B cell (primary cell): ENCODE results near the gene C12orf56. TPM values are rescaled to one million over a fixed set of nuclear protein-coding genes. Genes with fewer than 3 reads are reported as not detected.
A peak's percentile ranks its signal among the peaks of the same experiment; 100 is the strongest.

Source experiments
- ATAC-seq: fragments of 200-7000 bp; cut with Tn5 transposase; one replicate; pipeline ENCODE4 v1.10.0; 2021; ENCODE audit warnings: low read depth, mild to moderate bottlenecking, moderate number of reproducible peaks, moderate library complexity
- CTCF ChIA-PET: fragments of 350-600 bp; sonication (Branson Sonifier 250); formaldehyde crosslinking; loops from one replicate; lab custom pipeline; 2021; ENCODE audit warnings: antibody characterized with exemption, inconsistent platforms; lab: Charles Lee
- POLR2A ChIA-PET: fragments of 350-600 bp; sonication (Branson Sonifier 250); formaldehyde crosslinking; loops from one replicate; lab custom pipeline; 2021; ENCODE audit warnings: antibody characterized with exemption; lab: Charles Lee
- DNase-seq: peaks from one replicate; pipeline ENCODE4 v3.0.0; 2013
- H2AFZ ChIP-seq: 2 replicates; pipeline ENCODE4 v1.6.1; 2012; ENCODE audit warnings: mild to moderate bottlenecking, low read depth, low read length; ENCODE audit not compliant: insufficient read depth, poor library complexity, severe bottlenecking
- H3K27ac ChIP-seq, 2 donors: 1 replicate in 1 of 2; 2 replicates in 1 of 2; pipeline ENCODE4 v1.5.1; 2012 to 2013; ENCODE audit warnings: low read length in 2 of 2, mild to moderate bottlenecking in 2 of 2, moderate library complexity in 1 of 2
- H3K27me3 ChIP-seq, 4 experiments: fragments of 200-600 bp in 1 of 4; sonication (generic) in 1 of 4; replicated peaks in 1 of 4; 1 replicate in 2 of 4; 2 replicates in 2 of 4; pipeline versions ENCODE4 v1.6.1 to v1.7.0; 2013 to 2016; ENCODE audit warnings: low read length in 3 of 4, mild to moderate bottlenecking in 2 of 4, mixed read lengths in 1 of 4, moderate library complexity in 1 of 4; ENCODE audit not compliant: insufficient read depth in 4 of 4, control insufficient read depth in 3 of 4; ENCODE audit errors: control extremely low read depth in 1 of 4
- H3K36me3 ChIP-seq, 2 experiments: replicated peaks in 1 of 2; 1 replicate in 1 of 2; 2 replicates in 1 of 2; pipeline versions ENCODE4 v1.6.1 to v1.7.1; 2013; ENCODE audit warnings: low read length in 1 of 2; ENCODE audit not compliant: insufficient read depth in 2 of 2, control insufficient read depth in 1 of 2; ENCODE audit errors: control extremely low read depth in 1 of 2, extremely low read depth in 1 of 2
- H3K4me1 ChIP-seq, 2 donors: fragments of 200-600 bp in 1 of 2; sonication (generic) in 1 of 2; 1 replicate in 1 of 2; 2 replicates in 1 of 2; pipeline versions ENCODE4 v1.5.1 to v1.6.1; 2013 to 2017; ENCODE audit warnings: low read length in 2 of 2; ENCODE audit not compliant: control insufficient read depth in 2 of 2, insufficient read depth in 2 of 2
- H3K4me2 ChIP-seq: replicated peaks from 2 replicates; pipeline ENCODE3; 2012; ENCODE audit warnings: mild to moderate bottlenecking, low read depth, low read length; ENCODE audit not compliant: poor library complexity, severe bottlenecking
- H3K4me3 ChIP-seq, 5 experiments: fragments of 200-600 bp in 1 of 5; sonication (generic) in 1 of 5; 1 replicate in 3 of 5; 2 replicates in 2 of 5; pipeline versions ENCODE4 v1.5.1 to v1.7.0; 2011 to 2016; ENCODE audit warnings: low read length in 4 of 5, mild to moderate bottlenecking in 4 of 5, low read depth in 2 of 5, control low read depth in 1 of 5, moderate library complexity in 1 of 5; ENCODE audit not compliant: insufficient read depth in 1 of 5; ENCODE audit errors: control extremely low read depth in 1 of 5, extremely low read depth in 1 of 5
- H3K79me2 ChIP-seq: fragments of 200-600 bp; sonication (generic); one replicate; pipeline ENCODE4 v1.6.0; 2016; ENCODE audit warnings: low read length; ENCODE audit not compliant: control insufficient read depth, insufficient read depth
- H3K9ac ChIP-seq: fragments of 200-600 bp; sonication (generic); 2 replicates; pipeline ENCODE4 v1.6.1; 2017; ENCODE audit warnings: mild to moderate bottlenecking, low read length, moderate library complexity
- H3K9me3 ChIP-seq, 3 donors: one replicate each; pipeline versions ENCODE4 v1.6.1 to v1.7.1; 2013; ENCODE audit warnings: low read length in 2 of 3; ENCODE audit not compliant: control insufficient read depth in 2 of 3, insufficient read depth in 1 of 3; ENCODE audit errors: control extremely low read depth in 1 of 3
- H4K20me1 ChIP-seq: 2 replicates; pipeline ENCODE4 v1.6.0; 2012; ENCODE audit warnings: mild to moderate bottlenecking, low read length; ENCODE audit not compliant: insufficient read depth, control insufficient read depth, poor library complexity, severe bottlenecking
- H3K27ac Mint-ChIP-seq: one replicate; pipeline ENCODE4 v1.8.0; 2021; ENCODE audit warnings: mixed read lengths
- H3K27me3 Mint-ChIP-seq: one replicate; pipeline ENCODE4 v1.8.0; 2021; ENCODE audit warnings: mixed read lengths
- H3K4me1 Mint-ChIP-seq: one replicate; pipeline ENCODE4 v1.8.0; 2021; ENCODE audit warnings: mixed read lengths
- H3K4me3 Mint-ChIP-seq: one replicate; pipeline ENCODE4 v1.8.0; 2021; ENCODE audit warnings: mixed read lengths
- H3K9me3 Mint-ChIP-seq: one replicate; pipeline ENCODE4 v1.8.0; 2022; ENCODE audit warnings: mixed read lengths; ENCODE audit not compliant: insufficient read depth
- CTCF ChIP-seq: fragments of 200-600 bp; IDR thresholded peaks from one replicate; pipeline ENCODE4 v1.8.0; 2022; ENCODE audit warnings: antibody characterized with exemption, mild to moderate bottlenecking
- EZH2 ChIP-seq: IDR thresholded peaks from 2 replicates; pipeline ENCODE4 v1.6.1; 2012; ENCODE audit warnings: borderline replicate concordance, low read depth, mild to moderate bottlenecking, moderate library complexity, low read length; ENCODE audit not compliant: insufficient read depth, poor library complexity, severe bottlenecking
- WGBS: methylation state at CpG from one replicate; pipeline ENCODE4 v1.1.5; 2013; ENCODE audit warnings: missing lambda C conversion rate; ENCODE audit not compliant: insufficient coverage; 5-methylcytosine and 5-hydroxymethylcytosine counted together
- intact Hi-C: fragments of 100-400 bp; cut with micrococcal nuclease; formaldehyde crosslinking; loops from one replicate; pipeline ENCODE4 v1.10.0; 2022
- polyA minus RNA-seq: library from RNA; depleted of rRNA, polyadenylated mRNA; stranded (reverse); fragments of >200 nt; gene quantifications from 2 replicates; pipeline ENCODE4 v1.2.3, GENCODE V29; 2012
- polyA plus RNA-seq: library from polyadenylated mRNA; depleted of rRNA; stranded (reverse); fragments of >200 nt; gene quantifications from 2 replicates; pipeline ENCODE4 v1.2.3, GENCODE V29; 2012
- total RNA-seq, 2 donors: library from RNA; stranded (reverse); fragments of 120-200 nt in 1 of 2; gene quantifications; 1 replicate in 1 of 2; 2 replicates in 1 of 2; pipeline versions ENCODE4 v1.2.3 to v1.2.4, GENCODE V29; 2013 to 2022

Gene C12orf56
- not detected in 2 replicates for total RNA-seq
- total RNA-seq (2013), result 0.02 TPM
- not detected in 2 replicates for polyA plus RNA-seq
- polyA minus RNA-seq, result not detected in 2 replicates

- POLR2A ChIA-PET, result no interaction called here
- peaks cover 27% of the 10 kb centered on the region for H3K27me3 Mint-ChIP-seq
- H3K9ac ChIP-seq, result no peak within 1 kb of the TSS
- H4K20me1 ChIP-seq, result no peaks in the 10 kb centered on the region
- peaks cover 0 to 33% (median 12%) of the 10 kb centered on the region in 4 experiments for H3K27me3 ChIP-seq
- no peaks in the 10 kb centered on the region for H3K9me3 Mint-ChIP-seq
- H3K79me2 ChIP-seq, result no peaks in the 10 kb centered on the region
- H3K9me3 ChIP-seq, result peaks cover 0 to 14% (median 0%) of the 10 kb centered on the region in 3 donors
- H3K27ac ChIP-seq, result no peak within 1 kb of the TSS
- peak within 1 kb of the TSS in 2 of 5 experiments; percentile 12 to 23 for H3K4me3 ChIP-seq
- peaks cover 6% of the 10 kb centered on the region for H3K4me1 Mint-ChIP-seq
- H3K4me1 ChIP-seq, result peaks cover 3 to 11% of the 10 kb centered on the region in 2 donors
- peak within 1 kb of the TSS; percentile 64 for H3K4me3 Mint-ChIP-seq
- H3K4me2 ChIP-seq, result peak within 1 kb of the TSS; percentile 62
- WGBS, result 8% methylated on average over 66 of the region's 66 CpGs
- peak; percentile 16 for DNase-seq
- no peak for ATAC-seq
- no peaks in the 10 kb centered on the region for H3K36me3 ChIP-seq
- peak within 1 kb of the TSS; percentile 49 for H2AFZ ChIP-seq
- no peak for TF ChIP-seq CTCF
- TF ChIP-seq EZH2, result no peak
- intact Hi-C loops, result no loop called here
- H3K27ac Mint-ChIP-seq, result no peak within 1 kb of the TSS
- CTCF ChIA-PET, result interaction anchor here (1.6 kb wide), 1 partner anchor 9 kb away, joined by 3 read pairs; no protein-coding TSS in a partner anchor
These were observed at the start of gene C12orf56 for GRCh38 chr12:64390275-64390851. TSS of gene C12orf56 (minus strand) at chr12:64390758. CDS start at chr12:64390565, 193 bp downstream.

- ChIA-PET CTCF (no interaction called here), POLR2A (no interaction called here)
- Histone ChIP-seq H3K4me2 (no peak overlapping the region), H3K4me1 (no peaks in the 10 kb centered on the region), H3K27me3 (no peaks in the 10 kb centered on the region), H3K36me3 (peaks cover 11 to 29% of the 10 kb centered on the region in 2 experiments), H3K9me3 (no peaks in the 10 kb centered on the region), H4K20me1 (no peaks in the 10 kb centered on the region), H3K79me2 (no peaks in the 10 kb centered on the region), H3K4me3 (no peak overlapping the region), H2AFZ (no peak overlapping the region), H3K27ac (no peak overlapping the region), H3K9ac (no peak overlapping the region)
- no peak for DNase-seq
- no peak overlapping the region for H3K4me3 Mint-ChIP-seq
- H3K4me1 Mint-ChIP-seq, result peaks cover 6% of the 10 kb centered on the region
- WGBS, result no CpG with 5 or more reads among the region's 1 CpG
- TF ChIP-seq CTCF (no peak), EZH2 (no peak)
- intact Hi-C loops, result no loop called here
- H3K27me3 Mint-ChIP-seq, result no peaks in the 10 kb centered on the region
- no peak for ATAC-seq
- H3K27ac Mint-ChIP-seq, result no peak overlapping the region
- no peaks in the 10 kb centered on the region for H3K9me3 Mint-ChIP-seq
These were observed 49.5 kb upstream of the C12orf56 start for GRCh38 chr12:64440100-64440499.
